ENCODE data around the gene SLC19A2. TPM values are rescaled to one million over a fixed set of nuclear protein-coding genes. Genes with fewer than 3 reads are reported as not detected.

The SLC19A2 gene
- total and polyA plus RNA-seq, 2 of the 8 experiments (the other 6 are each of a cell fraction or from before 2014, with no cell fraction given), result 21.2 to 23.2 TPM

- TF ChIP-seq MAX (IDR thresholded peaks at IDR 0.05), result no peak
- no peak for TF ChIP-seq CREB1 (IDR thresholded peaks at IDR 0.05)
Observed at GRCh38 chr1:169472738-169473137, 13.0 kb downstream of the SLC19A2 start (continued).

Data from H1 (cell line).